ENCODE measurements around the gene GLI2. TPM values are rescaled to one million over a fixed set of nuclear protein-coding genes. Genes with fewer than 3 reads are reported as not detected.

GLI2 gene
- total RNA-seq, 1 experiment from 2014 or later, result 3.4 TPM

DNA sequence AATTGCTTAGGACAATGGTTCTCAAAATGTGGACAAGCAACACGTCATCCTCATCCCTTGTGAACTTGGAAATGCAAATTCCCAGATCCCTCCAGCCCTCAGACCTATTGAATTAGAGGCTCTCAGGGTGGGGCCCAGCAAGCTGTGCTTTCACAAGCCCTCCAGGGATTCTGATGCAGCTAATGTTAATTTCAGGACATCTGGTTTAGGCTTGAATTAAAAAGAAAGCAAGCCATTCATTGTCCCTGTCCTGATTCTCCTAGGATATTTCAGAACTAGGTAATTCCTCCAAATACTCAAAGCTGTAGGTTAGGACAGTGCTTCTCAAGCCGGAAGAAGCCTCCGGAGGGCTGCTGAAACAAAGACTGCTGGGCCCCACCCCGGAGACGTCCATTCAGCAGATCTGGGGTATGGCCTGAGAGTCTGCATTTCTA is 26.0 kb upstream of the GLI2 start:
- Histone ChIP-seq H3K27ac (ENCODE audit: low read depth, low read length) (no peak overlapping the region), H3K9me2 (ENCODE audit: insufficient read depth) (no peaks in the 10 kb centered on the region), H3K27me3 (ENCODE audit: insufficient read depth, low read length) (no peaks in the 10 kb centered on the region), H3K4me2 (ENCODE audit: low read length) (no peak overlapping the region), H3K4me1 (ENCODE audit: control insufficient read depth in 1 of 2, insufficient read depth in 2 of 2, low read length in 2 of 2) (peaks cover 9 to 16% of the 10 kb centered on the region in 2 experiments; a peak in 3 of 4 replicates), H3K9ac (ENCODE audit: low read length) (no peak overlapping the region), H3K9me3 (ENCODE audit: control insufficient read depth in 1 of 2, insufficient read depth in 1 of 2, low read depth in 1 of 2, low read length in 2 of 2) (no peaks in the 10 kb centered on the region), H4K20me1 (ENCODE audit: insufficient read depth) (no peaks in the 10 kb centered on the region), H2AFZ (ENCODE audit: low read depth, low read length, poor library complexity, severe bottlenecking) (no peak overlapping the region), H3K4me3 (replicated peaks in 1 of 2; ENCODE audit: low read depth in 1 of 2, low read length in 2 of 2) (no peak overlapping the region), H3K79me2 (ENCODE audit: insufficient read depth, low read length) (no peaks in the 10 kb centered on the region), H3K36me3 (ENCODE audit: control insufficient read depth in 1 of 2, insufficient read depth in 2 of 2, low read length in 2 of 2) (no peaks in the 10 kb centered on the region)
- DNase-seq (ENCODE audit: low read depth, low spot score), result no peak
- ChIA-PET RAD21 (ENCODE audit: low non-redundant PET in 1 of 2, low total read pairs in 2 of 2, uncharacterized antibody in 2 of 2, unreplicated experiment in 2 of 2) (no interaction called here), CTCF (interaction anchor here (0.9 to 1.7 kb wide), 2 partner anchors 365 to 367 kb away, joined by 3 to 4 read pairs; no protein-coding TSS in a partner anchor), POLR2A (no interaction called here)
- BruUV-seq (replicated peaks), result no TSS peak
- intact Hi-C loops (cut with micrococcal nuclease), result no loop called here
- TF ChIP-seq FOSL1 (IDR thresholded peaks at IDR 0.05; ENCODE audit: low read depth) (no peak), ZNF274 (IDR thresholded peaks at IDR 0.05; ENCODE audit: low read depth, low read length) (no peak), EZH2 (IDR thresholded peaks at IDR 0.05) (no peak), ELF1 (IDR thresholded peaks at IDR 0.05; ENCODE audit: borderline replicate concordance, low read depth) (no peak), EZH2phosphoT487 (IDR thresholded peaks at IDR 0.05; ENCODE audit: borderline replicate concordance) (no peak), CTCF (IDR thresholded peaks at IDR 0.05 in 2 of 3, conservative IDR thresholded peaks at IDR 0.05 in 1 of 3; ENCODE audit: borderline replicate concordance in 1 of 3, insufficient read depth in 1 of 3, low read depth in 2 of 3, low read length in 2 of 3) (no peak), JUND (IDR thresholded peaks at IDR 0.05) (no peak), TCF7L2 (IDR thresholded peaks at IDR 0.05; ENCODE audit: borderline replicate concordance, extremely low read depth, insufficient read depth, insufficient read length) (no peak), ZFX (IDR thresholded peaks at IDR 0.05) (no peak), SRF (IDR thresholded peaks at IDR 0.05; ENCODE audit: low read depth) (no peak), POLR2AphosphoS5 (IDR thresholded peaks at IDR 0.05; ENCODE audit: low read depth, low read length) (no peak), CEBPB (IDR thresholded peaks at IDR 0.05; ENCODE audit: low read depth) (no peak), SP1 (IDR thresholded peaks at IDR 0.05; ENCODE audit: low read depth) (no peak), SIN3A (IDR thresholded peaks at IDR 0.05; ENCODE audit: low read depth) (no peak), EGR1 (IDR thresholded peaks at IDR 0.05; ENCODE audit: low read depth) (no peak), RAD21 (IDR thresholded peaks at IDR 0.05; ENCODE audit: low read depth) (no peak), ATF3 (IDR thresholded peaks at IDR 0.05) (no peak)
- TF ChIP-seq, protein P1, sequence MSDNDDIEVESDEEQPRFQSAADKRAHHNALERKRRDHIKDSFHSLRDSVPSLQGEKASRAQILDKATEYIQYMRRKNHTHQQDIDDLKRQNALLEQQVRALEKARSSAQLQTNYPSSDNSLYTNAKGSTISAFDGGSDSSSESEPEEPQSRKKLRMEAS (IDR thresholded peaks at IDR 0.05), result no peak
- TF ChIP-seq, protein P2, sequence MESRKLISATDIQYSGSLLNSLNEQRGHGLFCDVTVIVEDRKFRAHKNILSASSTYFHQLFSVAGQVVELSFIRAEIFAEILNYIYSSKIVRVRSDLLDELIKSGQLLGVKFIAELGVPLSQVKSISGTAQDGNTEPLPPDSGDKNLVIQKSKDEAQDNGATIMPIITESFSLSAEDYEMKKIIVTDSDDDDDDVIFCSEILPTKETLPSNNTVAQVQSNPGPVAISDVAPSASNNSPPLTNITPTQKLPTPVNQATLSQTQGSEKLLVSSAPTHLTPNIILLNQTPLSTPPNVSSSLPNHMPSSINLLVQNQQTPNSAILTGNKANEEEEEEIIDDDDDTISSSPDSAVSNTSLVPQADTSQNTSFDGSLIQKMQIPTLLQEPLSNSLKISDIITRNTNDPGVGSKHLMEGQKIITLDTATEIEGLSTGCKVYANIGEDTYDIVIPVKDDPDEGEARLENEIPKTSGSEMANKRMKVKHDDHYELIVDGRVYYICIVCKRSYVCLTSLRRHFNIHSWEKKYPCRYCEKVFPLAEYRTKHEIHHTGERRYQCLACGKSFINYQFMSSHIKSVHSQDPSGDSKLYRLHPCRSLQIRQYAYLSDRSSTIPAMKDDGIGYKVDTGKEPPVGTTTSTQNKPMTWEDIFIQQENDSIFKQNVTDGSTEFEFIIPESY (IDR thresholded peaks at IDR 0.05; ENCODE audit: extremely low read depth, insufficient replicate concordance, low read length), result no peak
- TF ChIP-seq, protein P3, sequence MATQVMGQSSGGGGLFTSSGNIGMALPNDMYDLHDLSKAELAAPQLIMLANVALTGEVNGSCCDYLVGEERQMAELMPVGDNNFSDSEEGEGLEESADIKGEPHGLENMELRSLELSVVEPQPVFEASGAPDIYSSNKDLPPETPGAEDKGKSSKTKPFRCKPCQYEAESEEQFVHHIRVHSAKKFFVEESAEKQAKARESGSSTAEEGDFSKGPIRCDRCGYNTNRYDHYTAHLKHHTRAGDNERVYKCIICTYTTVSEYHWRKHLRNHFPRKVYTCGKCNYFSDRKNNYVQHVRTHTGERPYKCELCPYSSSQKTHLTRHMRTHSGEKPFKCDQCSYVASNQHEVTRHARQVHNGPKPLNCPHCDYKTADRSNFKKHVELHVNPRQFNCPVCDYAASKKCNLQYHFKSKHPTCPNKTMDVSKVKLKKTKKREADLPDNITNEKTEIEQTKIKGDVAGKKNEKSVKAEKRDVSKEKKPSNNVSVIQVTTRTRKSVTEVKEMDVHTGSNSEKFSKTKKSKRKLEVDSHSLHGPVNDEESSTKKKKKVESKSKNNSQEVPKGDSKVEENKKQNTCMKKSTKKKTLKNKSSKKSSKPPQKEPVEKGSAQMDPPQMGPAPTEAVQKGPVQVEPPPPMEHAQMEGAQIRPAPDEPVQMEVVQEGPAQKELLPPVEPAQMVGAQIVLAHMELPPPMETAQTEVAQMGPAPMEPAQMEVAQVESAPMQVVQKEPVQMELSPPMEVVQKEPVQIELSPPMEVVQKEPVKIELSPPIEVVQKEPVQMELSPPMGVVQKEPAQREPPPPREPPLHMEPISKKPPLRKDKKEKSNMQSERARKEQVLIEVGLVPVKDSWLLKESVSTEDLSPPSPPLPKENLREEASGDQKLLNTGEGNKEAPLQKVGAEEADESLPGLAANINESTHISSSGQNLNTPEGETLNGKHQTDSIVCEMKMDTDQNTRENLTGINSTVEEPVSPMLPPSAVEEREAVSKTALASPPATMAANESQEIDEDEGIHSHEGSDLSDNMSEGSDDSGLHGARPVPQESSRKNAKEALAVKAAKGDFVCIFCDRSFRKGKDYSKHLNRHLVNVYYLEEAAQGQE (IDR thresholded peaks at IDR 0.05; ENCODE audit: low read depth), result no peak
- no peak for ATAC-seq

All from HCT116 (cell line).